Uterus (tissue), 4 donors: ENCODE data around the gene PPP4C. TPM values are rescaled to one million over a fixed set of nuclear protein-coding genes. Genes with fewer than 3 reads are reported as not detected.

Experiments used
- DNase-seq, 2 donors: peaks; one replicate each; pipeline ENCODE4 v3.0.0-alpha.2; 2019 to 2020
- H3K27ac ChIP-seq, 2 donors: fragments of 200-600 bp; sonication (generic); 1 replicate in 1 of 2; 2 replicates in 1 of 2; pipeline ENCODE4 v1.5.1; 2016 to 2018
- H3K27me3 ChIP-seq, 2 donors: fragments of 200-600 bp; sonication (generic); one replicate each; pipeline ENCODE4 v1.5.1; 2018 to 2019; ENCODE audit warnings: control low read depth in 1 of 2
- H3K36me3 ChIP-seq, 2 donors: fragments of 200-600 bp; sonication (generic); one replicate each; pipeline ENCODE4 v1.5.1; 2019; ENCODE audit warnings: control low read depth in 1 of 2
- H3K4me1 ChIP-seq, 2 donors: fragments of 200-600 bp; sonication (generic); one replicate each; pipeline ENCODE4 v1.5.1; 2018 to 2019; ENCODE audit warnings: control low read depth in 1 of 2
- H3K4me3 ChIP-seq, 2 donors: fragments of 200-600 bp; sonication (generic); 1 replicate in 1 of 2; 2 replicates in 1 of 2; pipeline ENCODE4 v1.5.1; 2018 to 2019; ENCODE audit warnings: mild to moderate bottlenecking in 1 of 2
- H3K9me3 ChIP-seq, 2 donors: fragments of 200-600 bp; sonication (generic); one replicate each; pipeline ENCODE4 v1.5.1; 2019; ENCODE audit warnings: control low read depth in 1 of 2
- CTCF ChIP-seq, 4 experiments: fragments of 200-600 bp in 2 of 4; fragments of 450-650 bp in 2 of 4; sonication (generic) in 2 of 4; IDR thresholded peaks; one replicate each; pipeline ENCODE4 v1.5.1; 2016 to 2019; ENCODE audit warnings: antibody characterized with exemption in 4 of 4, mild to moderate bottlenecking in 2 of 4, moderate library complexity in 1 of 4
- POLR2A ChIP-seq, 2 donors: fragments of 450-650 bp; IDR thresholded peaks; one replicate each; pipeline ENCODE4 v1.6.1; 2016; ENCODE audit warnings: antibody characterized with exemption in 2 of 2, mild to moderate bottlenecking in 1 of 2, moderate library complexity in 1 of 2
- intact Hi-C: fragments of 100-400 bp; cut with DNase I; formaldehyde crosslinking; loops from one replicate; pipeline ENCODE4 v1.15.1; 2023; ENCODE audit warnings: low total_unique reads
- total RNA-seq, 4 donors: library from RNA; depleted of rRNA in 3 of 4; stranded (reverse); fragments of >200 nt in 3 of 4; gene quantifications; one replicate each; pipeline versions ENCODE4 v1.1.0 to v1.2.4, GENCODE V29; 2014 to 2023
- donor health status: DM: yes; HTN: yes; CAD: no.

PPP4C gene
- total RNA-seq, 4 donors from 2014 or later: 15.6 to 78.5 (median 64.5) TPM

- no peak for TF ChIP-seq POLR2A (IDR thresholded peaks at IDR 0.05)
- TF ChIP-seq CTCF (IDR thresholded peaks at IDR 0.05): no peak
- H3K4me3 ChIP-seq: no peak overlapping the region
- DNase-seq: no peak
- peak overlapping the region; percentile 63 to 67 for H3K27ac ChIP-seq
- H3K36me3 ChIP-seq: no peaks in the 10 kb centered on the region
- intact Hi-C loops: no loop called here
- peaks cover 12 to 31% of the 10 kb centered on the region in 2 donors for H3K4me1 ChIP-seq
- H3K9me3 ChIP-seq: no peaks in the 10 kb centered on the region
- H3K27me3 ChIP-seq: no peaks in the 10 kb centered on the region
These were observed 5.3 kb upstream of the PPP4C start for GRCh38 chr16:30070490-30070889.

- TF ChIP-seq CTCF (IDR thresholded peaks at IDR 0.05): no peak
- no peak for TF ChIP-seq POLR2A (IDR thresholded peaks at IDR 0.05)
- H3K4me3 ChIP-seq: peak overlapping the region; percentile 56 to 99
- intact Hi-C loops: no loop called here
- H3K27ac ChIP-seq: peak overlapping the region; percentile 82 to 88
- no peak for DNase-seq
- H3K36me3 ChIP-seq: no peaks in the 10 kb centered on the region
- H3K4me1 ChIP-seq: peaks cover 6 to 7% of the 10 kb centered on the region in 2 donors
- no peaks in the 10 kb centered on the region for H3K9me3 ChIP-seq
- no peaks in the 10 kb centered on the region for H3K27me3 ChIP-seq
These were observed 540 bp downstream of the PPP4C start for GRCh38 chr16:30076276-30076791.

- TF ChIP-seq POLR2A (IDR thresholded peaks at IDR 0.05) (no peak), CTCF (IDR thresholded peaks at IDR 0.05) (no peak)
- Histone ChIP-seq H3K4me1 (peaks cover 6 to 7% of the 10 kb centered on the region in 2 donors), H3K4me3 (no peak overlapping the region), H3K9me3 (no peaks in the 10 kb centered on the region), H3K27ac (no peak overlapping the region), H3K36me3 (no peaks in the 10 kb centered on the region), H3K27me3 (no peaks in the 10 kb centered on the region)
- DNase-seq: no peak
- intact Hi-C loops: no loop called here
These were observed 1.9 kb downstream of the PPP4C start for GRCh38 chr16:30077656-30078055.

DNA sequence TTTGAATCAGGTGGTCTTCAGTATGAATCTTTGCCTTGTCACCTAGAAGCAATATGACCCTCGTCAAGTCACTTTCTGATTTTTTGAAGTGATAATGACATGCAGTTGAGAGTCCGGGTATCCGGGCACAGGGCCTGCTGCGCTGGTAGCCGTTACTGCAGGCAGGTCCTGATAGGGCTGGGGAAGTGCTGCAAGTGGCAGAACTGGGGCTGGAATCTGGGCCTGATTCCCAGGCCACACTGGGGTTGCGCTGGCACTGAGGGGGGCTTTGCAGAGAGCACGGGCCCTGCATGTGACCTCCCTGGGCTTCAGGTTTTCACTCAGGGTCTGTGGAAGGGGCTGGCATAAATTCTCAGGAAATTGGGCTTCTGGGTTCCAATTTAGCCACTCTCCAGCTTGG lies 3.0 kb downstream of the PPP4C start:
- Histone ChIP-seq H3K36me3 (no peaks in the 10 kb centered on the region), H3K9me3 (no peaks in the 10 kb centered on the region), H3K27me3 (no peaks in the 10 kb centered on the region), H3K4me1 (peaks cover 6 to 7% of the 10 kb centered on the region in 2 donors), H3K27ac (no peak overlapping the region), H3K4me3 (no peak overlapping the region)
- no peak for TF ChIP-seq CTCF (IDR thresholded peaks at IDR 0.05)
- TF ChIP-seq POLR2A (IDR thresholded peaks at IDR 0.05): no peak
- intact Hi-C loops: no loop called here
- DNase-seq: no peak

- H3K4me1 ChIP-seq: peaks cover 6 to 7% of the 10 kb centered on the region in 2 donors
- no peaks in the 10 kb centered on the region for H3K36me3 ChIP-seq
These were observed 3.7 kb downstream of the PPP4C start for GRCh38 chr16:30079480-30079879.

More at GRCh38 chr16:30079480-30079879, 3.7 kb downstream of the PPP4C start:
- Histone ChIP-seq H3K27me3 (no peaks in the 10 kb centered on the region), H3K4me3 (no peak overlapping the region), H3K27ac (no peak overlapping the region), H3K9me3 (no peaks in the 10 kb centered on the region)
- intact Hi-C loops: no loop called here
- TF ChIP-seq CTCF (IDR thresholded peaks at IDR 0.05) (no peak), POLR2A (IDR thresholded peaks at IDR 0.05) (no peak)
- no peak for DNase-seq
